NCI-H1417 treated with DMSO at 0.1 percent for 48 hours (cell line): Measurements from ENCODE around the gene FLT1.

ENCODE experiments used
- DNase-seq: peaks from one replicate; lab custom pipeline; 2025; lab: John Stamatoyannopoulos, UW

Gene FLT1

GRCh38 chr13:28346154-28346553 is 148.8 kb downstream of the FLT1 start:
- no peak for DNase-seq

GRCh38 chr13:28344163-28344562 is 150.8 kb downstream of the FLT1 start:
- DNase-seq, result no peak

DNA sequence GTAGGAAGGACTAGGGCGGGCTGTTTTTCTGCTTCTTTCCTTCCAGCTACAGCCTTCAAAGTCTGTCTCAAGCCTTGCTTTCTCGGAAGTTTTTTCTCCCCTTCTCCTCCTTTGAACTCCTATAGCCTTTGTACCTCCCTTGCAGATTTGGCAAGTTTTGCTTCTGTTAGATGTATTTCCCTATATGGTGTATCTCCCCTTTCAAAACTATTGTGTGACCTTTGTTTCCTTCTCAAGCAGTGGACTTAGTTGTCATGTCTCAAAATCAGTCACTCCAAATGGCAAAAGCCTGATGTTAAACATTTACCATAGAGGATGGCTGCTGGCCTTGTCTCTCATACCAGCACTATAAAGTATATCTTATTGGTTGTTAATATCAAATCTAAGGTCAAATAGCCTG is 152.7 kb downstream of the FLT1 start:
- DNase-seq, result no peak

GRCh38 chr13:28340272-28340793 is 154.6 kb downstream of the FLT1 start:
- no peak for DNase-seq

DNA sequence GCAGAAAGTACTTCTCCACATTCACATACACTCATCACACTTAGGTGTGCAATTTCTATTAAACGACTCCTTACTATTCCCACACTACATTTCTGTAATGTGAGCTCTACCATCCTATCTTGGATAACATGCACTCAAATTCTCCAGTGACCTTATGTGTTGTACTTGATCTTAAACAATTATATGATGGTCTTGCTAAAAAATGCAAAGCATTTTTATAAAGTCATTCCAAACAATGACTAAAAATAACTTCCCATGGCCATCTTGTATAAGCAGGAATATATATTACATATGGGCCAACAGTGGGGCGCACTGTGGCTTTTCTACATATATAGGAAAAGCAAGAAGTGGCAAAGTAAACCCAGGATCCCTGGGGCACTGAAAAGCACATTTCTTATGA is 155.5 kb downstream of the FLT1 start:
- no peak for DNase-seq

DNA sequence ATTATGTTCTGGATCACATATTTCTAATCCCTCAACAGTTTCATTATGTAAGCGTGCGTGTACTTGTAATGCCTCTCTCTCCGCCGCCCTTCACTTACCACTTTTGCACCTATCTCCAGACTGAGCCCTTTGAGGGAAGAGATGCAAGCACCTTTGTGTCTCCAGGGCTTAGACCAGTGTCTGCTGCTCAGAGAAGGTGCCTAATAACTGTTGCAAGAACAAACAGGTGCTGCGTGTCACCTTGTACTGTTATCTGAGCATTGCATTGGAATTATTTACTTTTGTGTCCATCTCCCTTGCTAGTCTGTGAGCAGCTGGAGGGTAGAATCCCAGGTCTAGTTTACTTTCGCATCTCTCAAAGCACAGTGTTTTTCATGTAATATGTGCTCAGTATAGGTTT is 156.2 kb downstream of the FLT1 start:
- DNase-seq, result no peak

- no peak for DNase-seq
Observed at GRCh38 chr13:28338006-28338574, 156.8 kb downstream of the FLT1 start.

GRCh38 chr13:28337166-28338005 is 157.5 kb downstream of the FLT1 start:
- DNase-seq, result no peak

GRCh38 chr13:28336193-28336657 is 158.7 kb downstream of the FLT1 start:
- no peak for DNase-seq

DNA sequence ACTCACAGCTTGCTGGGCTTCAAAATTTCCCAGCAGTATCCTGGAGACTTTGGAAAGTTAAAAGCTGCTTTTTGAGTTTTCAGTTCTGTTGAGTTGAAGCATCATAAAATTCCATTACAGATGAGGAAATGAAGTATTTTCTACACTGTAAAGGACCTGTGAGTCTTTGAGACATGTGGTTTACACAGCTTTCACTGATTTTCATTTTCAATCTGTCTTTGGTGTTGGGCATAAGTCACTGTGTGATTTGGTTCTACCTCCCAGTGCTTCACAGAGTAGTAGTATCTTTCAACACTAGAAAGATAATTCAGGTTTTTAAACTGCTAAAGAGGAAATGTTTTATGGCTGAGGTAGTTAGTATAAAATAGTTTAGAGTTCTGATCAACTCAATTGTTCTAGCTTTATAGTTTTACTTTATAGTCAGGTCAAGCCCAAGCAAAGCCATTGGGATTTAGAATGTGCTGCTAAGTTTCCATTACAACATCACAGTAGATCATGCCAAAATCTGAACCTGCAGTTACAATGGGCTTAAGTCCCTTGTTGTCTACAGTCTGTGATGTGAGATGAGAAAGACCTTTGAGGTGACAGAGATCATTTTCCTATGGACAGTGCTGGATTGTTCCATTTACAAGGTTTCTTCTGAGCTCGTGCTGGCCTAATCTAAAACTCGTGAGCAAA is 161.6 kb downstream of the FLT1 start:
- no peak for DNase-seq

GRCh38 chr13:28329395-28330158 is 165.4 kb downstream of the FLT1 start:
- DNase-seq, result no peak

GRCh38 chr13:28328271-28328607 is 166.7 kb downstream of the FLT1 start:
- DNase-seq, result no peak

DNA sequence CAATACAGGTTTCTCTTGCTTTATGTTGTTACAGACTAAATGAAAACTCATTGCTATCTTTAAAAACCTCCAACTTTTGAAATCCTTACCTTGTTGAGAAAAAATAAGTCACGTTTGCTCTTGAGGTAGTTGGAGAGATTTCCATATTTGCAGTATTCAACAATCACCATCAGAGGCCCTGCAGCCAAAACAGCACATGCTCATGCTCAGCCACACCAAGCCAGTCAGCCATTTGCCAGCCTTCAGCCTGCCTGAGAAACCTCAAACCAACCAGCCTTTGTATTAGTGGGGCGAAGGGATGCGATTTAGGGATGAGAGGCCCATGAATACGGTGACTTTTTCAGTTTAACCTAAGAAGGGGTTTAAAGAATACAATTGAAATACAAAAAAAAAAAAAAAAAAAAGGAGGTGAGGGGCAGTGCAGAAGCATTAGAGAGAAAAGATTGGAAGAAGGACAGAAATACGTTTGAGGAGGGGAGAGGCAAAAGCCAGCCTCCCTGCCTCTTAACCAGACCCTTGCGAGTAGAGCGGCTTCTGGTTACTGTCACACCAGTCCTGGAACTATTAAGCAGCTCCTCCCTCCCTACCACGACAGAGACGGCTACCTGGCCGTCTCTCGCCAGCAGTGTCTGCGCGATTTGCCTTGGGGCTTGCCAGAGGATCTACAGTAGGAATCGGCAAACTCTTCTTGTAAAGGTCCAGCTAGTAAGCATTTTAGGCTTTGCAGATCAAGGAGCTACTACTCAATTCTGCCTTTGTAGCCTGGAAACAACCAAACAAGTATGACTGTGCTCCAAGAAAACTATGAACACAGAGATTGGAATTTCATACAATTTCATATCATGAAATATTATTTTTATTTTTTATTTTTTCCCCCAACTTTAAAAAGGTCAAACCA is 167.3 kb downstream of the FLT1 start:
- DNase-seq, result no peak

- no peak for DNase-seq
Observed at GRCh38 chr13:28326056-28326455, 168.9 kb downstream of the FLT1 start.

DNA sequence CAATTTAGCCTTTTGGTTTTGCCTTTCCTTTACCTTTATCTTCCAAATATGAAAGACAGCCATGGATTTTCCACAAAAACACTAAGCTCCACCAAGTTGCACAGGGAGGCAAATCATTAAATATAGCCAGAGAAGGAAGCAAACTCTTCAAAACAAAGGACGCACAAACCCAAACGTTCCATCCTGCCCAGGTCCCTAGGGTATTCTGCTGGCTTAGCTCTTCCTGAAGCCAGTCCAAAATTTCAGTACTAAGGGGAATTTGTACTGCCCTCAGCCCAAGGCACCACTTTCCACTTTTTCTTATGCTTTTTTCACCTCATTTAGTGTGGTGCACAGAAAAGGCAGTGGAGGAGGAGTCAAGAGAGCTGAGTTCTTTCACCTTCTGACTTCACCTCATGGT is 169.9 kb downstream of the FLT1 start:
- no peak for DNase-seq

DNA sequence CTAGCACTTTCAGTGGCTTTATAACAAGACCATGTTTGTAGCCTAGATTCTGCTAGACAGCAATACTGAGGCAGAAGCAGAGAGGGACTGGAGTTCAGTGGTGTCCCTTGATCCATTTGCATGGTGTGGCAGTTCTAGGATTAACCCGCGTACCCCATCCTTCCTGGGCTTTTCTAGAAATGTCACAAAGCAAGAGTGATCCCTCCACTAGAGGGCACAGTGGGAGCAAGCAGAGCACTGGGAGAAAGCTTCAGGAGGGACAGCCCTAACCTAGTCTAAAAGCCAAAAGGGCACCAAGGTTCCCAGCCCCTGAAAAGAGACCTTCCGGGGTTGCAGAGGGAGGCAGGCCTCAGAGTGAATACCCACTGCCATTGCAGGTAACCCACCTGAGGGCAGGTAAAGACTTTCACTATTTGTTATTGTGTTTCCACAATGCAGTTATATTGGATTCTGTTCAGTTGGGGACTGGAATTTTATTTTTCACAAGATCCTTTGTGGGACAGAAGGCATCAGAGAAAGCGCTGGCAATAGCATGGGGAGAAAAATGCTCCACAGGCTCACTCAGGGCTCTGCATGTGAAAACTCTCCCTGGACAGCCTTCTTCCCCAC is 170.6 kb downstream of the FLT1 start:
- no peak for DNase-seq

GRCh38 chr13:28322256-28322905 is 172.5 kb downstream of the FLT1 start:
- no peak for DNase-seq

DNA sequence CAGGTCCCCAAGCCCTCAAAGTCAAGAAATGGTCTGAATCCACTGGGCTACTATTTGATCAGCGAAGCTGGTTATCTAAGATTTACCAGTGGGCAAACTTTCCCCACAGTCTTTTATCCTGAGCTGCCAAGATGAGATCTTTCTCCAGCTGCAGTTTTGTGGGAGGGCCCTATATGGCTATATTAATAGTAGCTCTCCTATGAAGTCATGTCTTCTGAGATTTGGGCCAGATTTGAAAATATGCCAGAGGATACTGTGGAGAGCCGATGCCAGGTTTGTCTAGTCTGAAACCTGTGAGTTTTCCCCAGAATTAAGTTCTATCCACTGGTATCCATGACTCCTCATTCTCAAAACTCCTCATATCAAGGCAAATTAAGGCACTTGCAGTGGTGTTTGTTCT is 173.2 kb downstream of the FLT1 start:
- DNase-seq, result no peak

GRCh38 chr13:28320884-28321574 is 173.9 kb downstream of the FLT1 start:
- no peak for DNase-seq

- DNase-seq, result no peak
Observed at GRCh38 chr13:28320209-28320608, 174.7 kb downstream of the FLT1 start.
